HS-5 (cell line): ENCODE data around the gene NEDD4.
A peak's percentile ranks its signal among the peaks of the same experiment; 100 is the strongest.
"Not testable (repeated sequence)": the region's sequence is repeated elsewhere in the genome, so short reads cannot be mapped to it uniquely, and the experiment has no call there.

Experiments
- DNase-seq: peaks from one replicate; pipeline ENCODE4 v3.0.0-alpha.2; 2012; ENCODE audit warnings: low read depth

The NEDD4 gene

DNA sequence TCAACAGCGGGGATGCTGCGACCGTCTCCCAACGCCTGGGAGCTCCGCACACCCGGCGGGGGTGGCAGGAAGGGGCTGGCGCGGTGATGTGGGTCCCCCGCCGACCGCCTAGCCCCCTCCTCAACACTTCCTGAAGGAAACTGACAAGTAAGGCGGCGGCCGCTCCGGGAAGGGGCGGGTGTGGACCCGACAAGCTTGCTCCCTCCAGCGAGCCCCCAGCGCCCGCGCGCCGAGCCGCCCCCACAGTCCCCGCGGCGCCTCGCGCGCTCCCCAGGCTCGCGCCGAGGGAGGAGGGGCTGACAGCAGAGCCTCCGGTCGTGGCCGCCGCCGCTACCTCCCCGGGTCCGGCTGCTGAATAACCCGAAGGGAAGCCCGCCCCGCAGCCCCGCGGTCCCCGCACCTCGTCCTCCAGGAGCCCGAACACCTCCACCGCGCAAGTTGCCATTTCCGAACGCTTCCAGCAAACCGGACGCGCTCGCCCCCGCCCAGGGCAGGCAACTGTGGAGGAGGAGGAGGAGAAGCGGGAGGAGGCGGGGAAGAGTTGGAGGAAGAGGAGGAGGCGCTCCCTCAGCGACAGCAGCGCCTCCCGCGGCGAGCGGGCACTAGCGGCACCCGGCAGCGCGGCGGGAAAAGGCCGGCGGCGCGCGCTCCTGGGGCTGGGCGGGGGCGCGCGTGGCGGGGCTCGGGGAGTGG, at the start of gene NEDD4:
NEDD4 (minus strand) TSS at position 502 of the 693 bp plus-strand sequence; CDS start at position 445, 57 bp downstream.
- DNase-seq, result peak; percentile 51

DNA sequence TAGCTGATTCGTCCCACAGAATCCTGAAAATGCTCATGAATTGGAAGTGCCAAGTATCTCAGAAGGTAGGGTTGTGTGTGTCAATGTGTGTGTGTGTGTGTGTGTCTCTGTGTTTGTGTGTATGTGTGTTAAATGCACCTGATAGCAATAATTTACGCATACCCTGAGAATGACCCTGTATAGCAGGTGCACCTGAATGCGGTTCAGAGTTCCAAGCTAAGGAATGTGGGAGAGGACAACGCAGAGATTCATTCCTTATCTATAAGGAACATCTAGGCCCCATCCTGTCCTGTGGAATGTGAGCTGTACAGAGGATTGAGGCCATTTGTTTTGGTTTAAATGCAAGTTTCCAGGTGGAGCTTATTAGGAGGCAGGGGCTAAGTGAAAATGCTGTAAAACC, 49.1 kb upstream of the NEDD4 start:
- DNase-seq, result no peak

DNA sequence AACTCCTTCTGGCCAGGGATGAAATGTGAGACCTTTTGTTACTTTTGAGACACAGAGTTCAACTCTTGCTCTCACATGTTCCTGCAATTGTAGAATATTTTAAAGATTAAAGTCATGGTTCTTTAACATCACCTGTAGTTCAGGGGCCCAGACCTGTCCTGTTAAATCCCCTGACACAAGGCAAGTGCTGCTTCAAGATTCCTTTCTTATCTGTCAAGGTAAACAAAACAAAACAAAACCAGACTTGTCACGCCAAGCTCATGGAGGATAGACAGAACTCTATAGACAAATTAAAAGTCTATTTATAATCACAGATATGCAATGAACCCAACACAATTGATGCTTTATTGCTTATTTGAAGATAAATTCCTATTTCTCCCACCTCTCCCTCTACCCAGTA, 48.6 kb upstream of the NEDD4 start:
- no peak for DNase-seq

DNA sequence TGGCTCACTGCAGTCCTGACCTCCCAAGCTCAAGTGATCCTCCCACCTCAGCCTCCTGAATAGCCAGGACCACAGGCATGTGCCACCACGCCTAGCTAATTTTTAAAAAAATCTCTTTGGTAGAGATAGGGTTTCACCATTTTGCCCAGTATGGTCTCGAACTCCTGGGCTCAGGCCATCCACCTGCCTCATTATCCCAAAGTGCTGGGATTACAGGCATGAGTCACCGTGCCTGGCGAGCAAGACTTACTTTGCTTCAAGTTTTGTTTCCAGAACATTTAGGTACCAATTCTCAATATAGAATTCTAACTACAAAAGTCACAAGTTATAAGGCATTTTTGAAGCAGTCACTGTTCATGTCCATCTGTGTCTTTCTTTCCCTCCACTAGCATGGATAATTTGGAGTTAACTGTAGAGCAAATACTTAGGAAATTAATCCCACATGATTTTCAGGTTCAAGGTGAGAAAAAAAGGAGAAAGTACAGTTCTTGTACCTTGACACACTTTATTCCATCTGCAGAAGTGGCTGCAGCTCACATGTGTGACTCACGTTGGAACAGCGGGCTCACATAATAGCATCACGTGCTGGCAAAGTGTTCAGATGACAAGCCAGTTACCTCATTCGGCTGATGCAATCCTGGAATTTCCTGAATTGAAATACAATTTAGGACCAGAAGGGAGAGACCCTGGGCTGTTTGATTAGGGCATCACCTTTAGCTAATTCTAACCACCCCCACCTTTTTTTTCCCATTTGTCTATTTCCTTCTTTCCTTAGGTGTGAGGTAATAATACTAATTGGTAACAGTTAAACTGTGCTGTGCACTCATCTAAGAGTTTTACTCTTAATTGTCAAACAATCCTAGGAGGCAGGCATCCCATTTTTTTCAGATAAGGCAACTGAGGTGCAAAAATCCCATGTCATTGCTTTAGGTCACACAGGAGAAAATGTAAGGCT, 46.9 kb upstream of the NEDD4 start:
- peak; percentile 96 for DNase-seq

DNA sequence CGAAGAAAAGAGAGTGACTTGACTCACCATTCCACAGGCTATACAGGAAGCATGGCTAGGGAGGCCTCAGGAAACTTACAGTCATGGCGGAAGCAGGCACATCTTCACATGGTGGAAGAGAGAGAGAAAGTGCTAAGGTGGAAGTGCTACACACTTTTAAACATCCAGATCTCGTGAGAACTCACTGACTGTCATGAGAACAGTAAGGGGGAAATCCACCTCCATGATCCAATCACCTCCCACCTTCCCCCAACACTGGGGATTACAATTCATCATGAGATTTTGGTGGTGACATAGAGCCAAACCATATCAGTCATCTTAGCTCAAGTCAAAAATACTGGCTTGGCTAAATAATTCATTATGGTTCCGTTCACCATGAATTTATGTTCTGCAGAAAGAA, 45.3 kb upstream of the NEDD4 start:
- no peak for DNase-seq

DNA sequence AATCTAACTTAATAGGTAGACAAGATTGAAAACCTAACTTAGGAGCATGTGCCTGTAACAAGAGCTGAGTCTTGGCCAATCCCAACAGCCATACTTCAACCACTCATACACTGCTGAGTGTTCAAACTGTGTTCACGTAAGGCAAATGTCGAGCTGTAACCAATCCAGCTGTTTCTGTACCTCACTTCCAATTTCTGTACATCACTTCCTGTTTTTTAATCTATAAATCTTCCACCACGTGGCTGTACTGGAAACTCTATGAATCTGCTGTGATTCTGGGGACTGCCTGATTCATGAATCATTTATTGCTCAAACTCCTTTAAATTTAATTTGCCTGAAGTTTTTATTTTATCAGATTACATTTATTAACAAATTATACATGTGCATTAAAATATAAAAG, 44.6 kb upstream of the NEDD4 start:
- peak; percentile 54 for DNase-seq

DNA sequence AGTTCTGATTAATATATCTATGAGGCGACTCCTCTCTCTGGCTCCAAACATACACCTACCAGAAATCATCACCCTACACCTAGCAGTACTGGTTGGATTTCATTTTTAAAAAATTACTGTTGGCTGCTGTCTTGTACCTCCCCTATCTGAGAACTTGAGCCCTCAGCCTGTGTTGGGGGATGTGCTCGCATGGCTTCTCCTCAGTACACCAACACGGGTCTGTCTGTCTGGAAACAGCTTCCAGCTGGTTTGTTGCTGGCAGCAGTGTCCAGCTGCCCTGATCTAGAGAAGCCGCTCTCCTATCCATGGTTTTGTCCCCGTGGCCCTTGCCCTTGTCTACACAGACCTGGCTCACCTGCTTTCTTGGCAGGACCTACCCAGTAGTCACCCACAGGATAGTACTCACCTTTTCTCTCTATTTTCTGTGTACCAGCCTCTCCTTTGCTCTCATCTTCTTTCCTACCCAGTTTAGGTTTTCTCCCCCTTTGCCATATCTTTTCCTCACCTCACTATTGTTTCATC, 43.2 kb upstream of the NEDD4 start:
- DNase-seq, result no peak

DNA sequence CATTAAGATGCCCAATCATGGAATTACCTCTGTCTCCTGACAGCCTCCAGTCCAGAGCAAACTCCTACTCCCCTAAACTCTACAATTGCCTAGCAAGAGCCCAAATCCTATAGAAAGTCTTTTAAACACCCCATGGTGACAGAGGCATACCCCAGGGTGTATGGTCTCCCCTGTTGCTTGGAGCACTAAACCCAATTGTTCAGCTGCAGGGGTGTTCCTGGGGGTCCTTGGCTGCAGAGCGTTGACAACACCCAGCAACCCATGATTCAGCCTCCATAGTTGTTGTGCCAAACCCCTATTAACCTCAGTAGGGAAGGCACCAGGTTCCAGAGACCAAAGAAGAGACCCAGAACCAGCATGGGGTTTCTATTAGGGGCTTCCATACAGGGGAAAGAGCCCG, 41.8 kb upstream of the NEDD4 start:
- no peak for DNase-seq

DNA sequence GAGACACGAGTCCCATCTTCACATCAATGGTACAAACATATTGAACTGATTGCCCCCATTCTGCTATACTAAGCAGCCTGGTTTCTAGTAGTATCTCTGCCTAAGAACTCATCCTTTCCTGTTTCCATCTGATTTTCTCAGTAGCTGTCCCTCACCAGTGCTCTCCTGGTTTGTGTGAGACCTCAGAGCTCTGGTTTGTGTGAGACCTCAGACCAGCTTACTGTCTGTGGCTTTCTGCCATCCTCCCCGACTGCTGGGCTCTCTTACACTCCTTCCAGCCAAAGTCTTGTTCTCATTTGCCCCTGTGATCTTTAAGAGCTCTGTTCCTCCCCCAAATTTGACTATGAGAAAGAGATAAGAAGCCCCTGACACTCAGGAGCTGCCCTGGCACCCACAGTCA, 41.1 kb upstream of the NEDD4 start:
- no peak for DNase-seq

DNA sequence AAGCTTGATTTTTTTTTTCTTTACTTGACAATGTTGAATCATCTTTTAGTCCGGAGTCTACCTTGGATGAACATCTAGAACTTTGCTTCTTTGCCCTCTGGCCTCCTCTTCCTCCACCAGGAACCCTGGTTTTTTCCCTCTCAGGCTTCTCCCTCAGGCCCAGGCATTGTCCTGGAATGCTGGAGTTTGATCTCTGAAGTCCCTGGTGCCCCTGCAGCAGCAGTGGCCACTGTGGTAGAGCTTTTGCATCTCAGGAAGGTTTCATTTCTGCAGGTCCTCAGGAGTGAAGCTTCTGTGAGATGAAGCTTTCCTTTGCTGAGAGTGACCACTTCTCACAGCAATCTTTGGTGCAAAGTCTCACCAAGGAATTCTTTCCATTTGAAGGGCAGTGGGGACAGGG, 39.0 kb upstream of the NEDD4 start:
- no peak for DNase-seq

DNA sequence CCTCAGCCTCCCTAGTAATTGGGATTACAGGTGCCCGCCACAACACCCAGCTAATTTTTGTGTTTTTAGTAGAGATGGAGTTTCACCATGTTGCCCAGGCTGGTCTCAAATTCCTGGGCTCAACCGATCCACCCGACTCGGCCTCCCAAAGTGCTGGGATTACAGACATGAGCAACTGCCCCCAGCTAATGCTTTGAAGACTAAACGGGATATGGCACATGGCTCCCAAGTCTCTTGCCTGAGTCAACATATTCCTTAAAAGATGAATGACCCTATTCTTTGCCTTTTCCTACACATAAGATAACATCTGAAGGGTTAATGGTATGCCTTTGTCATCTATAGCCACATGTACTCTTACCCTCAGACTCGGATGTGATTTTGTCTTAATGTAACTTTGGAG, 38.4 kb upstream of the NEDD4 start:
- no peak for DNase-seq

DNA sequence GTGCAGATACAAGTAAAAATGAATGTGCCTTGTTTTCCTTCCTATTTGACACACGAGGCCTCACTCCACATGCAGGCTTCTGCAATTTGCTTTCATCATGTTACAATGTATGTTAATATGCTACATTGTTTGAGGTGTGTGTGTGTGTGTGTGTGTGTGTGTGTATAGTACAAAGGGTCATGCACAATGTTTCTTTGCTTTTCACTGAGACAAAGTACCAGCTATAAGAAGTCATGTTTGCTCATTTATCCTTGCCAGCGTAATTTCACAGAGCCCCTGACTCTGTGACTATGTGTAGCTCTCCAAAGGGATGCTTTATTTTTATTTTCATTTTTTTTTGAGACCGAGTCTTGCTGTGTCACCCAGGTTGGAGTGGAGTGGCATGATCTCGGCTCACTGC, 38.0 kb upstream of the NEDD4 start:
- no peak for DNase-seq

DNA sequence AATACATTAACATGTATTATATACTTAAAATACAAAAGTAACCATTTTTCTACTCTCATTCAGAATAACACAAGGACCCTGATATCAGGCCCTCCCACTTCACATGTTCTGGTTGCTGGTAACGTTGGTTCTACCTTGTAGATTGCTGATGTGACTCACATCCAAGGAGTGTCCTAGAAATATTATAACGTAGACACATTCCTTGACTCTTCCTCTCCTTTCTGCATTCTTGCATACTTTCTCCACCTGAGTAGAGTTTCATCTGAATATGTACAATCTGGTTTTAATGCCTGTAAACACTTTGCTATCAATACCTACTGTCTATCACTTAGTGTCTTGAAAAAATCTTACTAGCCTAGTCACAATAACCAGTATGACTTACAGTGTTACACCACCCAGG, 35.0 kb upstream of the NEDD4 start:
- DNase-seq, result no peak

DNA sequence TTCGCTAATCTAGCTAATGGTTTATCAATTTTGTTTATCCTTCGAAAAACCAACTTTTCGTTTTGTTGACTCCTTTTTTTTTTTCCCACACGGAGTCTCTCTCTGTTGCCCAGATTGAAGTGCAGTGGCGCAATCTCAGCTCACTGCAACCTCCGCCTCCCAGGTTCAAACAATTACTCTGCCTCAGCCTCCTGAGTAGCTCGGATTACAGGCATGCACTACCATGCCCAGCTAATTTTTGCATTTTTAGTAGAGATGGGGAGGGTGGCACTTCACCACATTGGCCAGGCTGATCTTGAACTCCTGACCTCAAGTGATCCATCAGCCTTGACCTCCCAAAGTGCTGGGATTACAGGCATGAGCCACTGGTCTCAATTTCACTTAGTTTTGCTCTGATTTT, 29.7 kb upstream of the NEDD4 start:
- DNase-seq, result not testable (repeated sequence)

DNA sequence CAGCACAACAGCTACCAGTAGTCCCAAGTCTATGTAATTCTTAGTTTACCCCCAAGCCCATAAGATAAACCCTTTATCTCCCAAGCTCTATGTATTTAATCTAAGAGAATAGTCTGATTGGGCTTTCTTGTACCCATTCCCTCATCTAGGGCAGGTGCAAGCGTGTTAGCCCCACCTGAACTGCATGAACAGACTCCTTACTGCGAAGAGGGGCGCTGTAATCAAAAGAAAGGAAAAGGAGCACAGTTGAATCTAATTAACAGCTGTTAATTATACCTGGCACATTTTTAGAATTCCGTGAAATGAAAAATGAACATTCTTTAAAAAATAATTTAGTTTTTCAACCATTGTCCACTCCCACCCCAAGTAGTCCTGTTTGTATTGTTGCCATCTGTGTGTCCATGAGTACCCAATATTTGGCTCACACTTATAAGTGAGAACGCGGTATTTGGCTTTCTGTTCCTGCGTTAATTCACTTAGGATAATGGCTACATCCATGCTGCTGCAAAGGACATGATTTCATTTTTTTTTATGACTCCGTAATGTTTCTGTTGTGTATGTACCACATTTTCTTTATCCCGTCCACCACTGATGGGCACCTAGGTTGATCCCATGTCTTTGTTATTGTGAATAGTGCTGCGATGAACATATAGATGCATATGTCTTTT, 26.5 kb upstream of the NEDD4 start:
- DNase-seq, result no peak

DNA sequence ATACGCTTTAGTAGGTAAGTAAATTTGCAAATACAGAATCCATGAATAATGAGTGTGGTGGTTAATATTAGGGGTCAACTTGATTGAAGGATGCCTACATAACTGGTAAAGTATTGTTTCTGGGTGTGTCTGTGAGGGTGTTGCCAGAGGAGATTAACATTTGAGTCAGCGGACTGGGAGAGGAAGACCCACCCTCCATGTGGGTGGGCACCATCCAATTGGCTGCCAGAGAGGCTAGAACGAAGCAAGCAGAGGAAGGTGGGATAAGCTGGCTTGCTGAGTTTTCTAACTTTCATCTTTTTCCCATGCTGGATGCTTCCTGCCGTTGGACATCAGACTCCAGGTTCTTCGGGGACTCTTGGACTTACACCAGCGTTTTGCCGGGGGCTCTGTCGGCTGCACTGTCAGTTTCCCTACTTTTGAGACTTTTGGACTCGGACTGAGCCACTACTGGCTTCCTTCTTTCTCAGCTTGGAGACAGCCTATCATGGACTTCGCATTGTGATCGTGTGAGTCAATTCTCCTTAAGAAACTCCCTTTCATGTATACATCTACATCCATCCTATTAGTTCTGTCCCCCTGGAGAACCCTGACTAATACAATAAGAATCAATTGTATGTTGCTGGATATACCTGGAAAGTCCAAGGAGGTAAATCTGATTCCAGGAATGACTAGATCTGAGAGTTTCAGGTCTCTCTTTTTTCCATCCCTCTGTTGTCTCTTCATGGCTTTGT, 25.8 kb upstream of the NEDD4 start:
- DNase-seq, result peak; percentile 73

DNA sequence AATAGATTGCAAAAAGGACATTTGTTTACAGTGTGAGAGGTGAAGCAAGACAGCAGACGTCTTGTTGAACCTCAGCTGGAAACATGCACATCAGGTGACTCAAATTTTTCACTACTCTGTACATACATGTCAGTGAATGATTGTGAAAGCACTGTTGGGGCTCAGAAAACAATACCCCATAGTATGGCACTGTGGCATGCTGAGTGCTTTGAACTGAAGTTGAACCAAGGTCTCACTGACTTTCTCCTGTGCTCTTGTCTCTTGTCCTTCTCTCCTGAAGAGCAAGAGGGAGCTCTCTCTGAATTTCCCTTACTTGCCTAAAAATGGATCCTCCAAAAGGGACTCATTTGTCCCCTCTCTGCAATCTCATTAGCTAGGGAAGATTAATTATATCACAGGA, 24.5 kb upstream of the NEDD4 start:
- DNase-seq, result no peak

DNA sequence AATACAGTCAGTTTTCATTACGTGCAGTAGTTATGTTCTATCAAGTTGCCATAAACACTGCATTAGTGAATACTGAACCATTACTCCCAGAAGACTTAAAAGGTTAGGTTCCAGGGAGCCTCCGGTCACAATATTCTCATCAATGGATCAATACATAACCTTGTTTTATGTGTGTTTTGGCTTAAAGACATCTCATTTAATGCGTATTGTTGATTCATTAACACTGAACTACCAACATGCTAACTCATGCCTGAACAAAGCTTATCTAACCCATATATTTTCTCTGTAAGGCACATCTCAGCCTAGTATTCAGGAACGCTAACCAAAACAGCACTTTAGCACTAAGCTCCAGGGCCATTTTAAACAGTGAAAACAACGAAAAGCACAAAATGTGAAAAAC, 24.1 kb upstream of the NEDD4 start:
- no peak for DNase-seq

DNA sequence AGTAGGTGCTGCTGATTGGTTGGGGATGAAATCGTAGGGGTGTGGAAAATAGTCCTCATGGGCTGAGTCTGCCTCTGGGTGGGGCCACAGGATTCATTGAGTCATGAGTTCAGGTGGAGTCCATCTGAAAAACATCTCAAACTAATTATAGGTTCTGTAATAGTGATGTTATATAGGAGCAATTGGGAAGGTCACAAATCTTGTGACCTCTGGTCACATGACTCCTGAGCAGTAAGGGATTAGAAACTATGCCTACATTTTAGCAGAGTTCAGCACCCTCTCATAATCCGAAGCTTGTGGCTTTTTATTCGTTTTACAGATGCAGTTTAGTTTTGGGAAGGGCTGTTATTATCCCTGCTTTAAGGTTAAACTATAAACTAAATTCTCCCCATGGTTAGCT, 22.9 kb upstream of the NEDD4 start:
- DNase-seq, result no peak

DNA sequence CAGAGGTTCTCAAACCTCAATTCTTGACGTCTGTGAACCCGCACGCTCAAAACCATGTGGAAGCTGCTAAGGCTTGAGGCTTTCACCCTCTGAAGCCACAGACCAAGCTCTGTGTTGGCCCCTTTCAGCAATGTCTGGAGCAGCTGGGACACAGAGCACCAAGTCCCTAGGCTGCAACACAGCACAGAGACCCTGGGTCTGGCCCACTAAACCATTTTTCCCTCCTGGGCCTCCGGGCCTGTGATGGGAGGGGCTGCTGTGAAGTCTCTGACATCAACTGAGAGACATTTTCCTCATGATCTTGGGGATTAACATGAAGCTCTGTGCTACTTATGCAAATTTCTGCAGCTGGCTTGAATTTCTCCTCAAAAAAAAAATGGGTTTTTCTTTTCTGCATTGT, 21.3 kb upstream of the NEDD4 start:
- no peak for DNase-seq

DNA sequence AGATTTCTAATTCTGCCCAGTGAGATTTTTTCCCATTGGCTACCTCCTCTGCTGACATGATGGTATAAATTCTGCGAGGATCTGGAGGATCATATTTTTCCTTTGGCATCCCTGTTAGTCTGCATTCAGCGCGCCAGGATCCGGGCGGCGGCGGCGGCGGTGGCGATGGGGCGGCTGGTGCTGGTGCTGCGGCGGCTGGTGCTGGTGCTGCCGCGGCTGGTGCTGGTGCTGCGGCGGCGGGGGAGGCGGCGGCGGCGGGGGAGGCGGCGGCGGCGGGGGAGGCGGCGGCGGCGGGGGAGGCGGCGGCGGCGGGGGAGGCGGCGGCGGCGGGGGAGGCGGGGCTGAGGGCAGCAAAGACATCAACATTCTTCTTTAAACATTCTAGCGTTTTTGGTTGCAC, 13.6 kb upstream of the NEDD4 start:
- not testable (repeated sequence) for DNase-seq

DNA sequence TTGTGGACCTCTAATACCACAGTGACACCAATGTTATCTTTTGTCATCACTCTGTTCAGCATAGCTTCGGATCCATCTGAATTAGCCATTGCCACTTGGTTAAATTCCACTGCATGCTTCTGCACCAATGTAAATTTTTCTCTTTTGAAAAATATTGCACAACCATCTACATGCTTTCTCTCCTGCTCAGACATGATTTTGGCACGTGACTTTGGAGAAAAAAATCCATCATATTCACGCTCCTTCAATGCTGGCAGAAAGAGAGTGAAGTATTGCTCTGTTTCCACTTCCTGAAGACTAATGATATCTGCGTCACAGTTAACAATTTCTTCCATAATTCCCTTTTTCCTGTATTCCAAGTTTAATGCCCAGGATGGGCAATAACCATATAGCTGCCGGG, 13.0 kb upstream of the NEDD4 start:
- not testable (repeated sequence) for DNase-seq
